ENCODE data around the gene CADM1. TPM values are rescaled to one million over a fixed set of nuclear protein-coding genes. Genes with fewer than 3 reads are reported as not detected.

CADM1 gene
- total and polyA plus RNA-seq, 2 experiments from 2014 or later, result 16.5 to 18.0 TPM

- Mint-ChIP-seq H3K36me3 (ENCODE audit: low read depth) (no peaks in the 10 kb centered on the region), H3K4me3 (no peak overlapping the region), H3K27ac (no peak overlapping the region), H3K4me1 (peaks cover 46% of the 10 kb centered on the region), H3K27me3 (ENCODE audit: insufficient read depth, low read depth, poor library complexity) (peaks cover 1% of the 10 kb centered on the region), H3K9me3 (no peaks in the 10 kb centered on the region)
- no peak for TF ChIP-seq NANOG (IDR thresholded peaks at IDR 0.05; ENCODE audit: borderline replicate concordance)
- no peak for TF ChIP-seq CTCF (conservative IDR thresholded peaks at IDR 0.05; ENCODE audit: low read depth in 2 of 2)
- no peak for TF ChIP-seq JUNB (IDR thresholded peaks at IDR 0.05; ENCODE audit: unreplicated experiment)
- no peak for TF ChIP-seq EZH2phosphoT487 (IDR thresholded peaks at IDR 0.05; ENCODE audit: unreplicated experiment)
- TF ChIP-seq ETS1 (IDR thresholded peaks at IDR 0.05), result no peak
- no peak for TF ChIP-seq STAT1 (IDR thresholded peaks at IDR 0.05; ENCODE audit: unreplicated experiment)
- no peak for TF ChIP-seq ZNF331 (CRISPR knock-in tag; IDR thresholded peaks at IDR 0.05; ENCODE audit: low read depth)
- Histone ChIP-seq H3K4me2 (no peak overlapping the region), H3K27ac (ENCODE audit: low read depth) (no peak overlapping the region), H3K4me3 (no peak overlapping the region), H3K36me3 (ENCODE audit: insufficient read depth) (no peaks in the 10 kb centered on the region), H4K20me1 (replicated peaks; ENCODE audit: insufficient read depth) (no peaks in the 10 kb centered on the region), H2AFZ (no peak overlapping the region), H3K79me2 (replicated peaks; ENCODE audit: insufficient read depth) (no peaks in the 10 kb centered on the region), H3K4me1 (ENCODE audit: insufficient read depth) (peaks cover 29% of the 10 kb centered on the region), H3K27me3 (ENCODE audit: insufficient read depth) (no peaks in the 10 kb centered on the region), H3K9me2 (ENCODE audit: insufficient read depth) (no peaks in the 10 kb centered on the region), H3F3A (replicated peaks; ENCODE audit: low read depth) (no peaks in the 10 kb centered on the region)
- no peak for DNase-seq (ENCODE audit: low spot score)
- no peak for ATAC-seq
These were observed 79.0 kb downstream of the CADM1 start for GRCh38 chr11:115425250-115425649.

DNA sequence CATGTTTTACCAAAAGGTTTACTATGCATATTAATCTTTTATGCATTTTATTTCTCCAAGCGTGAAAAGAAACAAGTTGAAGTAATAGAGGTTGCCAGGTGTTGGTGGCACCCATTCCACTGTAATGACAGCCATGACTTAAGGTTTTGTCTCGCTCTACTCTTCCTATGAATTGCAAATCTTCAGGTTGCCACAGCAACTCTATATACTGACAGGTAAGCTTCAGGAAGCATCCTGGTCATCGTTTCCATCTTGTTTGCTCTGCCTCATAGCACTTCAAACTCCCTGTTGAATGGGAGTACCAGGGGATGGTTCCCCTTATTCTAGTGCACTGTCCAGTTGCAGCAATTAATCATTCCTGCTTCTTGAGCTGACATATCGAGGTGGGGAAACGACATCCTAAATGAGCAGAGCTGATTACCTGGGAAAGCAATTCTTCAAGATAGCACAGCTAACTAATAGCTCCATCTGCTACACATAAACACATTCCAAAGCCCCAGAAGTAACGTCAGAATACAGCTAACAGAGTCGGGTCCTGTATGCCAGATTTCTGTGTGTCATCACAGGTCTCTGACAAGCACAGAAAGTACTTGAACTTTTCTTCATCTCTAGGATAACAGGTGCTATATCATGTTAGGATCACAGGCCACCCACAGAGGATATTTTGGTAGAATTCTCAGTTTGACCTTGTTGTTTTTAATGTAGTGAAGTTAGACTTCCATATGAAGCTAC is 80.3 kb downstream of the CADM1 start:
- peaks cover 50% of the 10 kb centered on the region for H3K4me1 Mint-ChIP-seq
- H2AFZ ChIP-seq, result no peak overlapping the region
- H3K4me3 Mint-ChIP-seq, result no peak overlapping the region
- no peaks in the 10 kb centered on the region for H3K27me3 Mint-ChIP-seq (ENCODE audit: insufficient read depth, low read depth, poor library complexity)
- H3K9me2 ChIP-seq (ENCODE audit: insufficient read depth), result no peaks in the 10 kb centered on the region
- no peak overlapping the region for H3K27ac ChIP-seq (ENCODE audit: low read depth)
- no peaks in the 10 kb centered on the region for H3K79me2 ChIP-seq (replicated peaks; ENCODE audit: insufficient read depth)
- H3K36me3 ChIP-seq (ENCODE audit: insufficient read depth), result no peaks in the 10 kb centered on the region
- peaks cover 29% of the 10 kb centered on the region for H3K4me1 ChIP-seq (ENCODE audit: insufficient read depth)
- DNase-seq (ENCODE audit: low spot score) (peak; percentile 56), ATAC-seq (peak; percentile 71)
- H3K27ac Mint-ChIP-seq, result no peak overlapping the region
- no peaks in the 10 kb centered on the region for H3K9me3 Mint-ChIP-seq
- no peak overlapping the region for H3K4me3 ChIP-seq
- no peaks in the 10 kb centered on the region for H4K20me1 ChIP-seq (replicated peaks; ENCODE audit: insufficient read depth)
- no peaks in the 10 kb centered on the region for H3F3A ChIP-seq (replicated peaks; ENCODE audit: low read depth)
- H3K4me2 ChIP-seq, result no peak overlapping the region
- TF ChIP-seq REST (IDR thresholded peaks at IDR 0.05; ENCODE audit: unreplicated experiment) (no peak), NANOG (IDR thresholded peaks at IDR 0.05; ENCODE audit: borderline replicate concordance) (no peak), ETS1 (IDR thresholded peaks at IDR 0.05) (no peak), CTCF (conservative IDR thresholded peaks at IDR 0.05; ENCODE audit: low read depth in 2 of 2) (no peak), EZH2phosphoT487 (IDR thresholded peaks at IDR 0.05; ENCODE audit: unreplicated experiment) (no peak)
- H3K27me3 ChIP-seq (ENCODE audit: insufficient read depth), result no peaks in the 10 kb centered on the region
- H3K36me3 Mint-ChIP-seq (ENCODE audit: low read depth), result no peaks in the 10 kb centered on the region
